GM19372 (cell line): ENCODE results near the gene IL1RAPL1.

Experiments
- ATAC-seq: cut with Tn5 transposase; IDR thresholded peaks from one replicate; pipeline ENCODE4 v1.9.1; 2021; ENCODE audit warnings: mild to moderate bottlenecking, low read depth, moderate library complexity; ENCODE audit not compliant: unreplicated experiment

The IL1RAPL1 gene

DNA sequence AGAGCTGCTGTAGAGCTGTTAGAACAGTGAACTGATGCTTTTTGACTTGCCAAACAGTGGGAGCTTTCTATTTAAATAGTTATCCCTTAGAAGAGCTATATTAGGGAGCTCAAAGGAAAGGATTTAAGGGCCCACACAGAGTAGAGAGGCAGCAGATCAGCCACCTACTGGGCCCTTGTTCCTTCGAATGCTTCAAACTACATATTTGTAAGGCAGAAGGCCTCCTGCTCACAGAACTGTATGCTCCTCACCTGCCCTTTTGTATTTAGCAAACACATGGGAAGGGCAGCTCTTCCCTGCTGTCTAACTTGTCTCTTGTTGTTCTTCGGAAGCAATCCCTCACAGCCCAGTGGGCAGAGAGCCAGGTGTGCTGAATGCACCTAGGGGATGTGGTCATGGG is 38.0 kb downstream of the IL1RAPL1 start:
- ATAC-seq, result no peak

DNA sequence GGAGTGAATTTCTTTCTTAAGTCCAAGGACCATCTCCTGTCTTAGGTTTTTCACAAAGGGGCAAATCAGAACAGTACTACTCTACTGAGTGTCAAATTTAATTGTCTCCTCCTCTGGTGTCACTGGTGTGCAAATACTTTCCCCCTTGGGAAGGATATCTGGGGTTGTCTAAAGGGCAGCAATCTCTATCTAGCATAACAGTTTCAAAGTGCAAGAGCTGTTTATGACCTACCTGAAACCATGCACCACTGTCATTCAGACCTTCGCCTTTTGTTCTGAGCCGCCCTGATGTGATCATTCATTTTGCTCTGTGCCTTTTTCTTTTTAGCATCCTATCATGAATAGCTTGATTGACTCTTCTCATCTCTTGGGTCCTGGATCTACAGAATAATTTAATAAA is 39.3 kb downstream of the IL1RAPL1 start:
- no peak for ATAC-seq

DNA sequence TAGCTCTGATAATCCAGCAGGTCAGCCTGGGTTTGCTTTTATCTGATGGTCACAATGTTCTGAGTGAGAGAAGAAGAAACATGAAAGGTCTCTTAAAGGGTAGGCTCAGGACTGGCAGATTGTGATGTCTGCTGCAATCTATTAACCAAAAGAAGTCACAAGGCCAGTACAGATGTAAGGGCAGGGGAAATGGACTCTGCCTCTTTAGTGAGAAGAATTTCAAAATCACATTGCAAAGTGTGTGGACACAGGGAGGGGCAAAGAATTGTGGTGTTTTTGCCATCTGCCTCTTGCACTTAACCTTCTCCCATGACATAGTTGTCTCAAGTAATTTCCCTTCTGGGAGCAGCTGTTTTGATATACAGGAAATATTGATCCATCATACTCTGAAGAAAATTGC is 40.9 kb downstream of the IL1RAPL1 start:
- ATAC-seq, result no peak

- no peak for ATAC-seq
Observed at GRCh38 chrX:28638775-28639174, 51.5 kb downstream of the IL1RAPL1 start.

GRCh38 chrX:28639451-28639850 is 52.2 kb downstream of the IL1RAPL1 start:
- no peak for ATAC-seq

DNA sequence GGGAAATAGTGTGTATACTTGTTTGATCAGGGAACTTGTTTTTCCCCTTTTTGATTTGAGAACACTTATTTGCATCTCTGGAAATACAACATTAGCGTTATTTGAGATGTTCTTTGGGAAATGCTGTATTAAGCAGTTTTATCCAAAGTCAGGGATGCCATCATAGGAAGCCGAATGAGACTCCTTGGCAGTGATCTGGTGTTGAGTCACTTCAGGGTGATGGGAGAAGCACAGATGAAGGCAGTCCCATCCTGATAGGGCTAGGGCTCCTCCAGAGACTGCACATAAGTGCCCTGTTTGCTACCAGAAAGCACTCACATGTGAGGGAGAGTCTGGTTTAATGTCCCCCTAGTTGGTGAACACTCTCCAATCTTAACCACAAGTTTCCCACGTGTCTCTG is 62.3 kb downstream of the IL1RAPL1 start:
- no peak for ATAC-seq

DNA sequence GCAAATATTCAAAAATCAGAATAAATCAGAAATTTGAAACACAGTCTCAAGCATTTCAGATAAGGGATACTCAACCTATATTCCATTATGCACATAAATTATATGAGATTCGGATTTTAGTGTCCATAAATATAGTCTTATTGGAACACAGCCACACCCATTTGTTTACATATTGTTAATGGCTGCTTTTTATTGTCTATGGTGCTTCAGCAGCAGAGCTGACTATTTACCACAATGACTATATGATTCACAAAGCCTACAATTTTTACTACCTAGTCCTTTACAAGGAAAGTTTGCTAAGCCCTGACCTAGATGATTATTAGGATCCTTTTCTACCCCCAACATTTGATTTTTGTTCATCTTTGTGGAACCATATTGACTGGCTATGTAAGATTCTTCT is 63.9 kb downstream of the IL1RAPL1 start:
- no peak for ATAC-seq

GRCh38 chrX:28659269-28659668 is 72.0 kb downstream of the IL1RAPL1 start:
- no peak for ATAC-seq

GRCh38 chrX:28665778-28666177 is 78.5 kb downstream of the IL1RAPL1 start:
- ATAC-seq, result no peak

DNA sequence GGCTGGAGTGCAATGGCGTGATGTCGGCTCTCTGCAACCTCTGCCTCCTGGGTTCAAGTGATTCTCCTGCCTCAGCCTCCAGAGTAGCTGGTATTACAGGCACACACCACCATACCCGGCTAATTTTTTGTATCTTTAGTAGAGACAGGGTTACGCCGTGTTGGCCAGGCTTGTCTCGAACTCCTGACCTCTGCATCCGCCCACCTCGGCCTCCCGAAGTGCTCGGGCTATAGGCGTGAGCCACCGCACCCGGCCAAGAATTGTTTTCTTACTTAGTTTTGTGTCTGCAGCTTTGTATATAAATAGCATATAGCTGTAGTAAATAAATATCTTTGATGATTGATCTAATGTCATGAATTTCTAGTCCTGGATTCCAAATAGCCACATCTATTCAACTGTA is 81.1 kb downstream of the IL1RAPL1 start:
- no peak for ATAC-seq

DNA sequence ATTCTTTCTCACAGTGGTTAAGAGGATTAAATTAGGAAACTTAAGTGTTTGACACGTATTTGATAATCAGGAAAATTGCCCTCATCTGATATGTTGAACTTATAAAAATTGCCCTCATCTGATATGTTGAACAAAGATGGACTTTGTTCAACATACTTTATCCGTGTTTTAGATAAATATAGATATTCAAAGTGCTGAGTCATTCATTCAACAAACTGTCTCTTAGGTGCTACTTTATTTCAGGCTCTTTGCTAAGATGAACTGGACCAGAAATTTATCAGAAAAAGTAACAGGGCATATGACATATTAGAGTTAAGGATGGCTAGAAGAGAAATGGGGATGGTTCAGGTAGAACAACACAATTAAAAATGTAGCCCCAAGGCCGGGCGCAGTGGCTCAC is 81.7 kb downstream of the IL1RAPL1 start:
- ATAC-seq, result no peak

- no peak for ATAC-seq
Observed at GRCh38 chrX:28670074-28670473, 82.8 kb downstream of the IL1RAPL1 start.

GRCh38 chrX:28675173-28675572 is 87.9 kb downstream of the IL1RAPL1 start:
- no peak for ATAC-seq

GRCh38 chrX:28693101-28693500 is 105.9 kb downstream of the IL1RAPL1 start:
- ATAC-seq, result no peak

DNA sequence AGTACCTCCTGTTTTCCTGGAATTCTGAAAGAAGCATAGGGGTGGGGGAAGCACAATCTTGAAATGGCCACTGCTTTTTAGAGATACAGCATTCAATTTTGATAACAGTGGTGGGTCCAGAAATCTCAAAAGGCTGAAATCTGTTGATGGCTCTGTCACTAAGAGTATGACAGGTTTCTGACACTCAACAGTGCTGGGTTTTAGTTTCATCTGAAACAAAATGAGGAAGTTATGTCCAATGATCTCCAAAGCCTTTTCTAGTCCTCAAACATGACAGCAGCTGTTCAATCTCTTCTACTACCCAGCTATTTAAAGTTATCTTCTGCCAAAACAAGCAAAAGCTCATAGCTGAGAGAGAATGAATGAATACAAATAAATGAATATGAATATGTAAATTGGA is 110.5 kb downstream of the IL1RAPL1 start:
- ATAC-seq, result no peak

GRCh38 chrX:28701222-28701621 is 114.0 kb downstream of the IL1RAPL1 start:
- ATAC-seq, result no peak

GRCh38 chrX:28706964-28707363 is 119.7 kb downstream of the IL1RAPL1 start:
- ATAC-seq, result no peak

- no peak for ATAC-seq
Observed at GRCh38 chrX:28709421-28709820, 122.2 kb downstream of the IL1RAPL1 start.

- no peak for ATAC-seq
Observed at GRCh38 chrX:28717864-28718263, 130.6 kb downstream of the IL1RAPL1 start.

- no peak for ATAC-seq
Observed at GRCh38 chrX:28718450-28718849, 131.2 kb downstream of the IL1RAPL1 start.

- ATAC-seq, result no peak
Observed at GRCh38 chrX:28719620-28720019, 132.4 kb downstream of the IL1RAPL1 start.

DNA sequence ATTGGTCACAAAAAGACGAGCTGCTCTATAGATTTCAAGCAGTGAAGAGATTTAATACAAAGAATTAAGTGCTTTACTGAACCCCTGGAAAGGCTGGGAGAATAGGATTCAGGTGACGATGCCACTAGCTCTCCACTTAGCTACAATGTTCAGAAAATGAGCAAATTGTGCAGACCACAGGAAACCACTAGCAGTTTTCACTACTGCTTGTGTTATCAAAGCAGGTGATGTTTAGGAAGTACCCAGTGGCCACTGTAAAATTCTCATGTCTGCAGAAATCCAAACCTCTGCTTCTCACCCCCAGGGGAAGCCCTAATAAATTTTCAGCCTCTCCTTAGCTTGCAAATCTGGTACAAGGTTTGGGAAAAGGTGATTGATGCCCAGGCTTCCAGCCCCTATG is 165.1 kb downstream of the IL1RAPL1 start:
- no peak for ATAC-seq

DNA sequence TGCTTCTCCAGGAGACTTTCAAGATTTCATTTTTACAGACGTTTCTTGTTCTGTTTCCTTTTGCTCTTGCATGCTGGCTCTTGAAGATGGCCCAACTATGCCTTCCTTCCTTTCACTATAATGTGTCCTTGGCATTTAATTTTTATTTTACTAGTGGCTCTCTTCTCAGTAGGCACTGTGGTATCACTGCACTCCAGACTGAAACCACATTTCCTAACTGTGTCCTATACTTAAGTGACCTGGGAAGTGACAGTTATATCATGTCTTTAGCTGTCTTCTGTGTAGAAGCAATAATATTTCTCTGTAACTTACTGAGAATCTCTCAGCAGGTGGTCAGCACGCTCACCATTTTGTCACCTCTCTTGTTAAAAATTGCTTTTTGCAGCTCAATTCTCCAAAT is 168.9 kb downstream of the IL1RAPL1 start:
- no peak for ATAC-seq
